Measurements from ENCODE around the gene SPP1.
A peak's percentile ranks its signal among the peaks of the same experiment; 100 is the strongest.
"Not testable (repeated sequence)": the region's sequence is repeated elsewhere in the genome, so short reads cannot be mapped to it uniquely, and the experiment has no call there.

Gene SPP1

DNA sequence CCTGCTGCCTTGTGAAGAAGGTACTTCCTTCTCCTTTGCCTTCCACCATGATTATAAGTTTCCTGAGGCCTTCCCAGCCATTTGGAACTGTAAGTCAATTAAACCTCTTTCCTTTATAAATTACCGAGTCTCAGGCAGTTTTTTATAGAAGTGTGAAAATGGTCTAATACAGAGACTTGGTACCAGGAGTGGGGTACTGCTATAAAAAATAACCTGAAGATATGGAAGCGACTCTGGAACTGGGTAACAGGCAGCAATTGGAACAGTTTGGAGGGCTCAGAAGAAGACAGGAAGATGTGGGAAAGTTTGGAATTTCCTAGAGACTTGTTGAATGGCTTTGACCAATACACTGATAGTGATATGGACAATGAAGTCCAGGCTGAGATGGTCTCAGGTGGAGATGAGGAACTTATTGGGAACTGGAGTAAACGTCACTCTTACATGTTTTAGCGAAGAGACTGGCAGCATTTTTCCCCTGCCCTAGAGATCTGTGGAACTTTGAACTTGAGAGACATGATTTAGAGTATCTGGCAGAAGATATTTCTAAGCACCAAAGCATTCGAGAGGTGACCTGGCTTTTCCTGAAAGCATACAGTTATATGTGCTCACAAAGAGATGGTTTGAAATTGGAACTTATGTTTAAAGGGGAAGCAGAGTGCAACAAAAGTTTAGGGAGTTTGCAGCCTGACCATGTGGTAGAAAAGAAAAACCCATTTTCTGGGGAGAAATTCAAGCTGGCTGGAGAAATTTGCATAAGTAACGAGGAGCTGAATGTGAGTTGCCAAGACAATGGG, 50.6 kb downstream of the SPP1 start:
- DNase-seq (ENCODE audit: low read depth) = not testable (repeated sequence)

GRCh38 chr4:88027611-88028608, 52.4 kb downstream of the SPP1 start:
- peak; percentile 84 for DNase-seq (ENCODE audit: low read depth)

DNA sequence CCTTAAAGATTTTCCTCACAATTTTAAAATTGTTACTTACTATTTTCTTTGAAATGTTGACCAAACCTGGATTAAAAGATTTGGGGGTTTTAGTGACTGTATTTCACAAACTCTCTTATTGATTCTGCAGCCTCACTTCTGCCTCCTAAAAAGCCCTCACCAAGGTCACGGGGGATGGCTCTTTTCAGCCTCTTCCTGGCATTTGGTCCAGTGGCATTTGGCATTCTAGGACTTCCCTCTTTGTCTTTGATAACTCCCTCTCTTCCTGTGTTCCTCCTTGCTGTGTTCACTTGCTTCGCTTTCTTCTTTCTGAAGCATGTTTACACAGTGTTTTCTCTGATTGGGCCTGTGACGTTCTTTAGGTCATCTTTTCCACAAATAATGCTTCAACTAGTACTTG, 53.4 kb downstream of the SPP1 start:
- DNase-seq (ENCODE audit: low read depth) = no peak

DNA sequence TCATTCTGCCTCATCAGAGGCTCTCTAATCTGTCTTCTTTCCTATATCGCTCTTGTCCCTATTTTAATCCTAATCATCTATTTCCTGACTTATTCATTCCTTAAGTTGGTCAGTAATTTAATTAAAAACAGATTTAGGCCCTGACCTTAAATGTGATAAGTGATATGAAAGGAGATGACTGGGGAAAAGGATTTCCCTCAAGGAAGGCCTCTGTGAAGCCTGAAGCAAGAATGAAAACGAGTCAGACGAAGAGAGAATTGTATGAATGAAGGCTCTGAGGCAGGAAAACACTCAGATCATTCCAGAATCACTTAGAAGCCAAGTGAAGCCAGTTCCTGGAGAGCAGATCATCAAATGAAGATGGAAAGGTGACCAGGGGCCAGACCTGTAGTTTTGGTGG, 54.0 kb downstream of the SPP1 start:
- no peak for DNase-seq (ENCODE audit: low read depth)

- no peak for DNase-seq (ENCODE audit: low read depth)
Measured at GRCh38 chr4:88030565-88031310, 55.2 kb downstream of the SPP1 start.

All from non-pigmented ciliary epithelial cell (primary cell).